ENCODE data around the gene VMO1.
A peak's percentile ranks its signal among the peaks of the same experiment; 100 is the strongest.

The VMO1 gene

DNA sequence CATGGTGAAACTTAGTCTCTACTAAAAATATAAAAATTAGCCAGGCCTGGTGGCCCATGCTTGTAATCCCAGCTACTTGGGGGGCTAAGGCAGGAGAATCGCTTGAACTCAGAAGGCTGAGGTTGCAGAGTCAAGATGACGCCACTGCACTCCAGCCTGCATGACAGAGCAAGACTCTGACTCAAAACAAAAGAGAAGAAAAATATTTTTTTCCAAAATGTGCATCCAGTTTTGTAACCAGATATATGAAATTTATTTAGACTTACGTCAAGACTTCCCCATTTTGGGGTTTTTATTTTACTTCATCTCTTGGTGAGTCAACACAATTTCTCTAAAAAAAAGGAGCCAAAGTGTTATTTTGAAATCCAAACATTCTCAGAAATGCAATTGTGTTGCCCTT, 20.0 kb downstream of the VMO1 start:
- H3K4me1 ChIP-seq (ENCODE audit: insufficient read depth, low read length, poor library complexity, severe bottlenecking): no peaks in the 10 kb centered on the region
- H3F3A ChIP-seq (ENCODE audit: low read depth): no peaks in the 10 kb centered on the region
- H3K9me2 ChIP-seq (replicated peaks; ENCODE audit: low read depth, low read length): no peaks in the 10 kb centered on the region
- H2AFZ ChIP-seq (ENCODE audit: low read length): no peak overlapping the region
- no peaks in the 10 kb centered on the region for H3K79me2 ChIP-seq (ENCODE audit: insufficient read depth, low read length)
- no peaks in the 10 kb centered on the region for H3K9me3 ChIP-seq (ENCODE audit: insufficient read depth, low read depth, low read length)
- no peak overlapping the region for H3K4me2 ChIP-seq (ENCODE audit: low read depth, low read length, poor library complexity, severe bottlenecking)
- no peaks in the 10 kb centered on the region for H4K20me1 ChIP-seq (ENCODE audit: insufficient read depth, low read length, poor library complexity, severe bottlenecking)
- no peaks in the 10 kb centered on the region for H3K36me3 ChIP-seq (ENCODE audit: insufficient read depth, low read length)
- no peak overlapping the region for H3K4me3 ChIP-seq (ENCODE audit: low read length, poor library complexity, severe bottlenecking)
- no peaks in the 10 kb centered on the region for H3K27me3 ChIP-seq (ENCODE audit: insufficient read depth, low read length, poor library complexity, severe bottlenecking)
- no peak for TF ChIP-seq EZH2phosphoT487 (IDR thresholded peaks at IDR 0.05; ENCODE audit: borderline replicate concordance)
- TF ChIP-seq CTCF (conservative IDR thresholded peaks at IDR 0.05; ENCODE audit: low read length): no peak
- no peak overlapping the region for H3K9ac ChIP-seq (ENCODE audit: low read depth, low read length, poor library complexity, severe bottlenecking)

- TF ChIP-seq CTCF (conservative IDR thresholded peaks at IDR 0.05; ENCODE audit: low read length) (no peak), EZH2phosphoT487 (IDR thresholded peaks at IDR 0.05; ENCODE audit: borderline replicate concordance) (no peak)
- H3K4me2 ChIP-seq (ENCODE audit: low read depth, low read length, poor library complexity, severe bottlenecking): no peak overlapping the region
- H3K27me3 ChIP-seq (ENCODE audit: insufficient read depth, low read length, poor library complexity, severe bottlenecking): no peaks in the 10 kb centered on the region
- H3K9me2 ChIP-seq (replicated peaks; ENCODE audit: low read depth, low read length): no peaks in the 10 kb centered on the region
- peak overlapping the region; percentile 44; the same call in 1 of the 2 replicates for H2AFZ ChIP-seq (ENCODE audit: low read length)
- H3K9ac ChIP-seq (ENCODE audit: low read depth, low read length, poor library complexity, severe bottlenecking): no peak overlapping the region
- no peaks in the 10 kb centered on the region for H3K9me3 ChIP-seq (ENCODE audit: insufficient read depth, low read depth, low read length)
- no peaks in the 10 kb centered on the region for H3K79me2 ChIP-seq (ENCODE audit: insufficient read depth, low read length)
- no peak overlapping the region for H3K4me3 ChIP-seq (ENCODE audit: low read length, poor library complexity, severe bottlenecking)
- H3K4me1 ChIP-seq (ENCODE audit: insufficient read depth, low read length, poor library complexity, severe bottlenecking): no peaks in the 10 kb centered on the region
- no peaks in the 10 kb centered on the region for H3F3A ChIP-seq (ENCODE audit: low read depth)
- H4K20me1 ChIP-seq (ENCODE audit: insufficient read depth, low read length, poor library complexity, severe bottlenecking): no peaks in the 10 kb centered on the region
- H3K36me3 ChIP-seq (ENCODE audit: insufficient read depth, low read length): no peaks in the 10 kb centered on the region
Observed at GRCh38 chr17:4764595-4764994, 21.6 kb downstream of the VMO1 start.

DNA sequence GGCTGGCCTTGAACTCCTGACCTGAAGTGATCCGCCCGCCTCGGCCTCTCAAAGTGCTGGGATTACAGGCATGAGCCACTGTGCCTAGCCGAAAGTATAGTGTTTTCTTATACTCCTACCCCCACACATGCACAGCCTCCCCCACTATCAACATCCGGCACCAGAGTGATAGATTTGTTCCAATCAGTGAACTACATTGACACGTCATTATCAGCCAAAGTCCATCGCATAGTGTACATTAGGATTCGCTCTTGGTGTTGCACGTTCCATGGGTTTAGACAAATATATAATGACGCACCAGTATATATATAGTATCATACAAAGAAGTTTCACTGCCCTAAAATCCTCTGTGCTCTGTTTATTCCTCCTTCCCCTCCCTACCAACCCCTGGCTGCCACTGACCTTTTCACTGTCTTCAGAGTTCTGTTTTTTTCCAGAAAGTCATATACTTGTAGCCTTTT, 26.4 kb downstream of the VMO1 start:
- Histone ChIP-seq H3F3A (ENCODE audit: low read depth) (no peaks in the 10 kb centered on the region), H3K4me2 (ENCODE audit: low read depth, low read length, poor library complexity, severe bottlenecking) (no peak overlapping the region), H3K4me1 (ENCODE audit: insufficient read depth, low read length, poor library complexity, severe bottlenecking) (no peaks in the 10 kb centered on the region), H3K9ac (ENCODE audit: low read depth, low read length, poor library complexity, severe bottlenecking) (no peak overlapping the region), H2AFZ (ENCODE audit: low read length) (no peak overlapping the region), H3K27me3 (ENCODE audit: insufficient read depth, low read length, poor library complexity, severe bottlenecking) (no peaks in the 10 kb centered on the region), H3K79me2 (ENCODE audit: insufficient read depth, low read length) (no peaks in the 10 kb centered on the region), H4K20me1 (ENCODE audit: insufficient read depth, low read length, poor library complexity, severe bottlenecking) (no peaks in the 10 kb centered on the region), H3K4me3 (ENCODE audit: low read length, poor library complexity, severe bottlenecking) (no peak overlapping the region), H3K9me2 (replicated peaks; ENCODE audit: low read depth, low read length) (no peaks in the 10 kb centered on the region), H3K9me3 (ENCODE audit: insufficient read depth, low read depth, low read length) (no peaks in the 10 kb centered on the region), H3K36me3 (ENCODE audit: insufficient read depth, low read length) (no peaks in the 10 kb centered on the region)
- TF ChIP-seq EZH2phosphoT487 (IDR thresholded peaks at IDR 0.05; ENCODE audit: borderline replicate concordance): no peak
- TF ChIP-seq CTCF (conservative IDR thresholded peaks at IDR 0.05; ENCODE audit: low read length): no peak

All from Loucy (cell line).